HG02870 (cell line): ENCODE data around the gene PRELID2.
"Not testable (repeated sequence)": the region's sequence is repeated elsewhere in the genome, so short reads cannot be mapped to it uniquely, and the experiment has no call there.

ENCODE experiments used
- ATAC-seq: cut with Tn5 transposase; IDR thresholded peaks from one replicate; pipeline ENCODE4 v1.9.1; 2021; ENCODE audit warnings: mild to moderate bottlenecking, moderate library complexity; ENCODE audit not compliant: unreplicated experiment

PRELID2 gene

DNA sequence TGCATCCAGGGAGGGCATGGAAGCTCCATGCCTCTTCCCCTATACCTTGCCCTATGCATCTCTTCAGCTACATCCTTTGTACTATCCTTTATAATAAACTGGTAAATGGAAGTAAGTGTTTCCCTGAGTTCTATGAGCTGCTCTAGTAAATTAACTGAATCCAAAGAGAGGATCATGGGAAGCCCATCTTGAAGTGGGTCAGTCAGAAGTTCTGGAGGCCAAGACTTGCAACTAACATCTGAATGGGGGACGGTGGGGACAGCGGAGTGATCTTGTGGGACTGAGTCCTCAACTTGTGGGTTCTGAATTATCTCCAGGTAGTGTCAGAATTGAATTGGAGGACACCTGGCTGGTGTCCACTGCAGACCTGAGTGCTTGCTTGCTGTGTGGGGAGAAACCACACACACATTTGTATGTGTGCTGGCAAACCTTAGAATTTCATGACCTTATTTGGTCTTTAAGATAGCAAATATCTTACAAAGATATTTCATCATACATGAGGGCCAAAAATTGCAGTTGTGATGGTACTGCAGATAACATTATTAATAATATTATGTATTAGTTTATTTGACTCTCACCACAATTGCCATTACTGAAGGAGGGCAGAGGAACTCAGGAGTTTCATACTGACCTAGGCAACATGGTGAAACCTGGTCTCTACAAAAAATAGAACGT is 5.5 kb upstream of the PRELID2 start:
- no peak for ATAC-seq

DNA sequence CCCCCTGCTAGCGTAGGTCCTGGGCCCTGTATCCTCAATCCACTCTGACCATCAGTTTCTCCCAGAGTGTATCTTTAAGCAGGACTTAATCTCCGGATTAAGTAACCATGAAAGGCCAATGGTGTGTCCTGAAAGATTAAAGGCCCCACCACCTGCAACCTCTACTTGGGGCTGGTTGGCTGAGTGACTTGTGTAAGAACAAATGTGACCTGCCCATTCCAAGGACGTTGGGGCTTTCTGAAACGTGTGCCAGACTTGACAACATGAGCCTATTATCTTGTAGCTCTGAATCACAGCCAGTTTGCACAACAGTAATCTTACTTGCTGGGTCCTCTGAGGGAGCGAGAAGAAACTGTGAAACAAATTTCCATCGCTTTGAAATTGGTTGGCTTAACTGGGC is 3.1 kb upstream of the PRELID2 start:
- no peak for ATAC-seq

DNA sequence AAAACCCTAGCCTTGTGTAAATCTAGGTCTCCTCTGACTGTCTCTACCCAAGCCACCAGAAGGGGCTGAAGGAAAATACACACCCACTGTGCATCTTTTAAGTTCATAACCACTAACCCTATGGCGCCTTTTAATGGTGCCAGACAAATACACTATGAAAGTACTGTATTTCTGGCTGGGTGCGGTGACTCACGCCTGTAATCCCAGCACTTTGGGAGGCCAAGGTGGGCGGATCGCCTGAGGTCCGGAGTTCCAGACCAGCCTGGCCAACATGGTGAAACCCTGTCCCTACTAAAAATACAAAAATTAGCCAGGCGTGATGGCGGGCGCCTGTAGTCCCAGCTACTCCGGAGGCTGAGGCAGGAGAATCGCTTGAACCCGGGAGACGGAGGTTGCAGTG is 1.1 kb upstream of the PRELID2 start:
- not testable (repeated sequence) for ATAC-seq

DNA sequence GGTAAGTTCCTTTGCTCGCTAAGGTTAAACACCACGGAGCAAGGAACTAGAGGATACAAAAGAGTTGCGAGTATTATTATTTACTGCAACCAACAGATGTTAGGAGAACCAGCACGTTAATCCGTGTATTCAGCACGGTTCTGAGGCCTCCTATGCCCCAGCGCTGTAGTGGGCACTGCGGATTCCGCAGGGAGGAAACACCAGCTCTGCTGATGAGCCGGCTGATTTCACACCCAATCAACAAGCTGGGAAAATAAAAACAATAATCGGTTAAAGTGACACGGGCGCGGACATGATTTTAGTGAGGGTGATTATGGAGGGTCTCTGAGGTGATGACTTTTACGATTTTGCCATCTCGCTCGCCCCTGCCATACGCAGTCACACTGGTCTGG is 702 bp upstream of the PRELID2 start:
- no peak for ATAC-seq

DNA sequence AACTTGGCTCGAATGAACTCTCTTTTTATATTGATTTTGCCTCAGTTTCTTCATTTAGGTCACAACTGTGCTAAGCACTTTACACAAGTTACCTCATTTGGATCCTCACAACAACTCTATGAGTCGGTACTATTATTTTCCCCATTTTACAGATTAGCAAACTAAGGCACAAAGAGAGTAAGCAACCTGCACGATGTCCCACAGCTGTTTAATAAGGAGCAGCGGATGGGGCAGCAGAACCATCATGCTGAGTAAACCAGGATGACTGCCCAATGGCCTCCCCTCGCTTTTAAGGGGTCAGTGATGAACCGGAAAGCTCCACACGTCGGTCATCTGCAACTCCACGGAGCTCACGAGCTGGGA is 607 bp downstream of the PRELID2 start:
- no peak for ATAC-seq

GRCh38 chr5:145833631-145834200 is 1.4 kb downstream of the PRELID2 start:
- ATAC-seq = no peak

GRCh38 chr5:145830594-145830993 is 4.5 kb downstream of the PRELID2 start:
- no peak for ATAC-seq

- no peak for ATAC-seq
Observed at GRCh38 chr5:145829708-145830361, 5.3 kb downstream of the PRELID2 start.

DNA sequence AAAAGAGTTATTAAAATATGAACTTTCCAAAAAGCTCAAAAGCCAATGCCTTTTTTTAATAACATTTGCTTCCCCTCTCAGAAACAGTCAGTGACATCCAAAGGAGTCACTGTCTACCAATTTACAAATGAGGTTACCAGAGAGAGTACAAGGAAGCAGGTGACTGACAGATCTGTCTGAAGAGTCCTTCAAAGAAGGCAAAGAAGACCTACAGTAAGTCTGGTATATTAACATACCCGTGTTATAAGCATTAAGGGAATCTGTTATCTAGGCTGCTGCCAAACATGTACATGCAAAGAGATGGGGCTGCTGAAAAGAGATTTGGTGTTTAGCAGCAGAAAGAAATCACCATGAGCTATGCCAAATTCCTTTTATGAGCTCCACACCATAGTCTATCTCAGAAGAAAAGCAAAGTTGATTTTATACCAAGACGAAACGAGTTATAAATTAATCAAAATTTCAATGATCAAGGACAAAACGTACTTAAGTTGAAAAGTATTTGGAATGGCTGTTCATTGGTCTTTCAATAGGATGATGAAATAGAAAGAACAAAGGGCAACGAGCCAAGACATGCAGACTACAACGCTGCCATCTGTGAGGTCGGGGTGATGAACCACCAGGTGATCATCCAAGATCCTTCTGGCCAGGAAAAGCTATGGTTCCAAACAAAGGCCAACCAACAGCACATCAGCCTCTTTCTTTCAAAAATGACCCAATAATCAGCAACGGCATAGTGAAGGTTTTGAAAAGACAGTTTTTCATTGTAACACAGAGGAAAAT is 8.1 kb downstream of the PRELID2 start:
- no peak for ATAC-seq

DNA sequence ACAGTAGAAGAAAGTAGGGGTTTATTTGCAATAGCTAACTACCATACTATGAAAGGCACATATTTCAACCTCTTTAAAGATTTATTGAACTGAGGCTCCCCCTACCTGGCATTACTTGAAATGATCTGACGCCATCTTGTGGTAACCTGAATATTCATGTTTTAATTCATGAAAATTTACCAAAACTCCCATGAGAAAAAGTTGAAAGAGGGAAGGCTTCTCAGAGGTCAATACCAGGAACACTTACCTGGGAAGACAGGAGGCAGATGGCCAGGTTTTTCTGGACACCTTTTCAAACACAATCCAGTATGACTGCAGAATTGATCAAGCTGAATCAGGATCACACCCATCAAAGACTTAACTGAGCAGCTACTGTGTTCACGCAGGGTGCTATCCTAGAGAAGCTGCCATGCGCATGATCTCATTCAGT is 9.4 kb downstream of the PRELID2 start:
- peak; percentile 63 for ATAC-seq

- ATAC-seq = no peak
Observed at GRCh38 chr5:145824040-145824439, 11.1 kb downstream of the PRELID2 start.

DNA sequence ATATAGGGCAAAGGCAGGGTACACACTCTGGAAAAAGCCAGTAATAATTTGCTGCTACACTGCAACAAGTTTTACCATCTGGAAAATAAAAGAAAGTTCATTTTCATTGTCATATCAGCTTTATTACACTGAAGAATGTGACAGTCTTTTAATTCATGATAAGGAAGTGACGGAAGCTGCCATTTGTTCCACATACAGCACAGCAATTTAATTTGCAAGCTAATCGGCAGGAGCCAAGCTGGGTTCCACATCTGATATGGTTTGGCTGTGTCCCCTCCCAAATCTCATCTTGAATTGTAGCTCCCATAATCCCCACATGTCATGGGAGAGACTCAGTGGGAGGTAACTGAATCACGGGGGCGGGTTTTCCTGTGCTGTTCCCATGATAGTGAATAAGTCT is 16.5 kb downstream of the PRELID2 start:
- no peak for ATAC-seq

DNA sequence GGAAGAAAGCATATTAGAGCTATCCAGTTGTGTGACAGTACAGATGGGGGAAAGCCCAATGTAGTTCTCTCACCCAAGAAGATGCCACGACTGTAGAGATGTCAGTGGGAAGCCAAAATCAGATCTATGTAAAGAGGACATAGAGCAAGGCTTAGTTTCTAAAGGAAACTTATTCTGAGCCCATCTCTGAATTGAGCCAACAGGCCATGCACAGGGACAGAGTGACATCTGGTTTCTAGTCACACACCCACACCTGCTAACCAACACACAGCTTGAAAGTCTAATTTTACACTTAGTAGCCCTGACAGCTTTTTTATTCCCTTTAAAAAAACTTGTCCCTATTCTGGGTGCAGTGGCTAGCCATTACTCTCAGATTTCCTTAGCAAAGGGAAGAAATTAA is 22.3 kb downstream of the PRELID2 start:
- no peak for ATAC-seq

- no peak for ATAC-seq
Observed at GRCh38 chr5:145811834-145812625, 23.1 kb downstream of the PRELID2 start.

GRCh38 chr5:145806923-145807322 is 28.2 kb downstream of the PRELID2 start:
- ATAC-seq = no peak

GRCh38 chr5:145805819-145806218 is 29.3 kb downstream of the PRELID2 start:
- ATAC-seq = no peak

GRCh38 chr5:145804701-145805100 is 30.4 kb downstream of the PRELID2 start:
- no peak for ATAC-seq

DNA sequence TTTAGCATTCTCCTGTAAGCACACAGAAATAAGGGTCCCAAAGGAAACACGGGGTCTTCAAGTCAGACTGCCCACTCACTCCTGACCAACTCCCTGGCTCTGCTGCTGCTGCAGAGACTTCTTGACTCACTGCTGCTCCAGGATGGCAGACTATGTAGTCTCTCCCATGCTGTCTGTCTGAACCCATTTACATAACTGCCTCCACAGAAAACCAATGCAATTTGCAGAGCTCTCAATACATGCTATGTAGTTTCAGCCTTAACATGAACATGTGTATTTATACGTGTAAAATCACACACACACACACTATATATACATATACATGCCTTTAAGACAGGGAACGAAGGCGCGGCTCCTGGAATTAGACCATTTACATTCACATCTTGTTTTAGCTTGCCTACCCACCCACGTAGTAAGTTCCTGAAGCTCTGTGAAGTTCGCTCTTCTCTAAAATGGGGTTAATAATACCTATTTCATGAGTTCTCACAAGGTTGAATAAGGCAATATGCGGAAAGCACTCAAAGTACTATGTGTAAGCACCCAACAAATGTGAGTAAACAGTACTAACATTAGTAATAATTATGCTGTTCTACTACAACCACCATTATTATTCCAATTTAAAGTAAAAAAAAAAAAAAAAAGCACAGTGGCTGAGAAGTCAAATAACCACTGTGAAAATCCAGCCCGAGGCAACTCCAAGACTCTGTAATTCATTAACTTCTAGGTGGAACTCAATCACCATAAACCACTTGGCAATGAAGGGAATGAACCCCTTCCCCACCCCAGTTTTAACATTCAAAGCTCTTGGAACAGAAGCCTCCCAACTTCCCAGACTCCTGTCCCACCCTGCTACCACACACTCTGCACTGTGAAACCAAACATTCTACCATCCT is 31.8 kb downstream of the PRELID2 start:
- ATAC-seq = no peak

DNA sequence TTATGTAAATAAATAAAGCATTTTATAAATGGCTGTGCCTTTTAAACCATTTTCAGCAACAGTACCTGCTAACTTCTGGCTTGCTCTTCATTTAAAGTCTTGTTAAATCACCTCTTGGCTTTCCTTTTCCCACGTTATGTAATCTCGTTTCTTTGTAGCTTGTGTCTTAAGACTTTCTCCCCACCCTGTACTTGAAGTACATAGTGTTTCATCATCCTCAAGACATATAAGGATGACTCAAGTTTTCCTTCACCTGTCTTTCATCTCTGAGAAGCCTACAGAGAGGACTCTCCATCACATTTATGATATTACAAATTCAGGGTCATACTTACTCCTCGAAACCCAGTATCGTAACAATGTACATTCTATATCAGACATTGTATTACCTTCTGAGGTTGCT is 33.9 kb downstream of the PRELID2 start:
- ATAC-seq = no peak

DNA sequence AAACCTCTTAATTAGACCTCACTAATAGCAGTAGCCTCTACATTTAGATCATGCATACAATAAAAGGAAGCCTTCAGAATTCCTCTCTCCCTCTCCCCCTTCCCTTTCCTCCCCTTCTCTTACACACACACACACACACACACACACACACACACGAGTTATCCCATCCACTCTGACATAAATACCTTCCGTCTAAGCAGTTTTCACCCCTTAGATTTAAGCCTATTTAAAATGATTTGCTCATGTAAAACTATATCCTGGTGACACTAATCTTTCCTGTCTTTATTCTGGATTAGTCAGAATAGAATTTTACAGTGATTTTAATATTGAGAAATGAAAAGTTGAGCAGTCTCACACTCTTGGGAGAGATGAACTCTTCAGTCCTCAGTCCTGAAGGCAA is 35.0 kb downstream of the PRELID2 start:
- ATAC-seq = no peak
